Testis (tissue), 3 donors: ENCODE measurements around the gene HRH1. TPM values are rescaled to one million over a fixed set of nuclear protein-coding genes. Genes with fewer than 3 reads are reported as not detected.

ENCODE experiments used
- DNase-seq: peaks from one replicate; pipeline ENCODE4 v3.0.0-alpha.2; 2019
- H3K27ac ChIP-seq, 2 donors: fragments of 200-600 bp; sonication (generic); one replicate each; pipeline ENCODE4 v1.5.1; 2019
- H3K27me3 ChIP-seq: fragments of 200-600 bp; sonication (generic); one replicate; pipeline ENCODE4 v1.5.1; 2019
- H3K36me3 ChIP-seq: fragments of 200-600 bp; sonication (generic); one replicate; pipeline ENCODE4 v1.5.1; 2017; ENCODE audit warnings: low read depth; ENCODE audit errors: missing control alignments
- H3K4me1 ChIP-seq: fragments of 200-600 bp; sonication (generic); one replicate; pipeline ENCODE4 v1.5.1; 2019
- H3K4me3 ChIP-seq, 2 donors: fragments of 200-600 bp; sonication (generic); one replicate each; pipeline ENCODE4 v1.5.1; 2017 to 2019
- H3K9me3 ChIP-seq: fragments of 200-600 bp; sonication (generic); one replicate; pipeline ENCODE4 v1.5.1; 2017
- POLR2A ChIP-seq: fragments of 450-650 bp; IDR thresholded peaks from one replicate; pipeline ENCODE4 v1.6.1; 2017; ENCODE audit warnings: antibody characterized with exemption, mild to moderate bottlenecking, moderate library complexity
- WGBS, 2 donors: methylation state at CpG; one replicate each; pipeline ENCODE4 v1.1.5; 2018; 5-methylcytosine and 5-hydroxymethylcytosine counted together
- intact Hi-C: fragments of 100-400 bp; cut with DNase I; formaldehyde crosslinking; loops from one replicate; pipeline ENCODE4 v1.15.1; 2023; ENCODE audit warnings: low total_unique reads
- polyA plus RNA-seq: library from polyadenylated mRNA; stranded (reverse); fragments of 350-450 nt; fragmentation: Illumina TruSeq; extraction: RNeasy Lipid Tissue Mini Kit (QIAGEN cat#74804); gene quantifications from one replicate; pipeline ENCODE4 v1.2.3, GENCODE V29; 2014; ENCODE audit warnings: low read depth, low replicate concordance; ENCODE audit not compliant: insufficient read depth
- total RNA-seq, 2 donors: library from RNA; depleted of rRNA; stranded (reverse); fragments of >200 nt; gene quantifications; one replicate each; pipeline ENCODE4 v1.2.3, GENCODE V29; 2016
- TF ChIP-seq, protein P1 (sequence below), 3 experiments: fragments of 450-650 bp in 2 of 3; fragments of 200-600 bp in 1 of 3; sonication (generic) in 1 of 3; IDR thresholded peaks; one replicate each; pipeline ENCODE4 v1.5.1; 2016 to 2019; ENCODE audit warnings: antibody characterized with exemption in 3 of 3, mild to moderate bottlenecking in 2 of 3, moderate library complexity in 1 of 3

Gene HRH1
- total and polyA plus RNA-seq, 3 donors from 2014 or later, result 1.6 to 3.2 (median 2.5) TPM

DNA sequence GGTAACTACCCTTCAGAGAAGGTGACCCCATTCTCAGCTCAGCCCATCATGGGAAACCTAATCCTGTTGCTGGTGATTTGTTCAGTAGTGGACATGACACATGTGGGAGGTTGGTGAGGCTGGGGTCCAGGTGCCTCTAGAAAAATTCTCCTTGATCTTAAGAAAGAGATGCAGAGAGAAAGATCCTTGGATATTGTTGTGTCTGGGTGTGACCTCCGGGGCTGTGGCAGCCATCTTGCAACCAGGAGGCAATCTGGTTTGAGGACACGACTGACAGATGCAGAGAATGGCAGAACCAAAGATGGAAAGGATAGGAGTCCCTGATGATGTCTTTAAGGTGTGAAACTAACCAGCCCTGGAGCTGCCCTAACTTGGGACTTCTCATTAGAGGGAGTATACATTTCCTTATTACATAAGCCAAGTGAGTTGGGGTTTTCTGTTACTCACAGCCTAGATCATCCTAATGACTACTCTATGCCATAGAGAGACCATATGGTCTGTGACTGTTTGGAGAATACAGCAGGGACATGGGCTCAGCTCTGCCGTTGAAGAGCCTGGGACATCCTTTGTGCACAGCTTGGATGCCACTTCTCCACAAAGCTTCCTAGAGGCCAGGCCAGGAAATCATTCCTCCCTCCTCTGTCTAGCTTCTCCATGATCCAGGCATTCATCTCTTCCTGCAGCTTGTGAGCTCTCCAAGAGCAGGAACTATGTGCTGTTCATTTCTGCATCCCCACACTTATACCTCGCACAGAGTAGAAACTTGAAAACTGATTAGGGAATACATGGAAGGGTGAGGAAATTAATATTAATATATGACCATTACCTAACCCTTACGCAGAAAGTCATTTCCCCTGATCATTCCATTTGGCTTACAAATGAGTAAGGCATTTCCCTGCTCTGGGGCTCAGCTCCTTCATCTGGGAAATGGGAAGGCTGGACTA, 45.9 kb downstream of the HRH1 start:
- intact Hi-C loops, result no loop called here

GRCh38 chr3:11201251-11202019, 47.1 kb downstream of the HRH1 start:
- DNase-seq, result no peak
- H3K27ac ChIP-seq, result no peak overlapping the region
- H3K9me3 ChIP-seq, result no peaks in the 10 kb centered on the region
- TF ChIP-seq POLR2A, result no peak
- TF ChIP-seq, protein P1, sequence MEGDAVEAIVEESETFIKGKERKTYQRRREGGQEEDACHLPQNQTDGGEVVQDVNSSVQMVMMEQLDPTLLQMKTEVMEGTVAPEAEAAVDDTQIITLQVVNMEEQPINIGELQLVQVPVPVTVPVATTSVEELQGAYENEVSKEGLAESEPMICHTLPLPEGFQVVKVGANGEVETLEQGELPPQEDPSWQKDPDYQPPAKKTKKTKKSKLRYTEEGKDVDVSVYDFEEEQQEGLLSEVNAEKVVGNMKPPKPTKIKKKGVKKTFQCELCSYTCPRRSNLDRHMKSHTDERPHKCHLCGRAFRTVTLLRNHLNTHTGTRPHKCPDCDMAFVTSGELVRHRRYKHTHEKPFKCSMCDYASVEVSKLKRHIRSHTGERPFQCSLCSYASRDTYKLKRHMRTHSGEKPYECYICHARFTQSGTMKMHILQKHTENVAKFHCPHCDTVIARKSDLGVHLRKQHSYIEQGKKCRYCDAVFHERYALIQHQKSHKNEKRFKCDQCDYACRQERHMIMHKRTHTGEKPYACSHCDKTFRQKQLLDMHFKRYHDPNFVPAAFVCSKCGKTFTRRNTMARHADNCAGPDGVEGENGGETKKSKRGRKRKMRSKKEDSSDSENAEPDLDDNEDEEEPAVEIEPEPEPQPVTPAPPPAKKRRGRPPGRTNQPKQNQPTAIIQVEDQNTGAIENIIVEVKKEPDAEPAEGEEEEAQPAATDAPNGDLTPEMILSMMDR (IDR thresholded peaks at IDR 0.05), result no peak
- intact Hi-C loops, result no loop called here
- no peaks in the 10 kb centered on the region for H3K27me3 ChIP-seq
- H3K4me1 ChIP-seq, result no peaks in the 10 kb centered on the region
- 81 to 86% methylated on average over 7 of the region's 7 CpGs for WGBS, 2 donors
- no peaks in the 10 kb centered on the region for H3K36me3 ChIP-seq
- no peak overlapping the region for H3K4me3 ChIP-seq

More for the DNA sequence above, 45.9 kb downstream of the HRH1 start:
- TF ChIP-seq, protein P1 (IDR thresholded peaks at IDR 0.05), result no peak
- no peak for TF ChIP-seq POLR2A
- H3K27ac ChIP-seq, result no peak overlapping the region
- H3K4me1 ChIP-seq, result no peaks in the 10 kb centered on the region
- H3K9me3 ChIP-seq, result no peaks in the 10 kb centered on the region
- no peak overlapping the region for H3K4me3 ChIP-seq
- no peaks in the 10 kb centered on the region for H3K27me3 ChIP-seq
- H3K36me3 ChIP-seq, result no peaks in the 10 kb centered on the region
- DNase-seq, result no peak
- 92 to 97% methylated on average over 5 of the region's 5 CpGs for WGBS, 2 donors

GRCh38 chr3:11203961-11204360, 49.7 kb downstream of the HRH1 start:
- intact Hi-C loops, result no loop called here
- Histone ChIP-seq H3K4me3 (no peak overlapping the region), H3K36me3 (no peaks in the 10 kb centered on the region), H3K27me3 (no peaks in the 10 kb centered on the region), H3K9me3 (no peaks in the 10 kb centered on the region), H3K27ac (no peak overlapping the region), H3K4me1 (no peaks in the 10 kb centered on the region)
- no peak for TF ChIP-seq POLR2A
- TF ChIP-seq, protein P1 (IDR thresholded peaks at IDR 0.05), result no peak
- WGBS, 2 donors, result 94 to 96% methylated on average over 2 of the region's 2 CpGs
- no peak for DNase-seq

GRCh38 chr3:11204697-11205348, 50.5 kb downstream of the HRH1 start:
- 57 to 64% methylated on average over 10 of the region's 10 CpGs for WGBS, 2 donors
- no peak overlapping the region for H3K27ac ChIP-seq

More at GRCh38 chr3:11204697-11205348, 50.5 kb downstream of the HRH1 start:
- no peaks in the 10 kb centered on the region for H3K36me3 ChIP-seq
- TF ChIP-seq, protein P1 (IDR thresholded peaks at IDR 0.05), result no peak
- no peak for TF ChIP-seq POLR2A
- intact Hi-C loops, result no loop called here
- H3K27me3 ChIP-seq, result no peaks in the 10 kb centered on the region
- no peak for DNase-seq
- H3K9me3 ChIP-seq, result no peaks in the 10 kb centered on the region
- no peaks in the 10 kb centered on the region for H3K4me1 ChIP-seq
- no peak overlapping the region for H3K4me3 ChIP-seq
